ENCODE measurements around the gene GOLGA5.

- TF ChIP-seq POLR2A (IDR thresholded peaks at IDR 0.05; ENCODE audit: low read depth, low read length), result no peak
- no peak for TF ChIP-seq POLR2AphosphoS5 (IDR thresholded peaks at IDR 0.05; ENCODE audit: low read depth, low read length)
- no peak for TF ChIP-seq PAX5 (IDR thresholded peaks at IDR 0.05; ENCODE audit: insufficient read depth, low read length, severe bottlenecking)
- TF ChIP-seq SPI1 (IDR thresholded peaks at IDR 0.05; ENCODE audit: low read depth, low read length), result no peak
Observed at GRCh38 chr14:92850492-92850891, 56.4 kb downstream of the GOLGA5 start.

Data from GM12891 (cell line).